ENCODE measurements around the gene PAFAH1B2. TPM values are rescaled to one million over a fixed set of nuclear protein-coding genes. Genes with fewer than 3 reads are reported as not detected.
A peak's percentile ranks its signal among the peaks of the same experiment; 100 is the strongest.

The PAFAH1B2 gene
- total RNA-seq, 1 donor from 2014 or later = 203 TPM

DNA sequence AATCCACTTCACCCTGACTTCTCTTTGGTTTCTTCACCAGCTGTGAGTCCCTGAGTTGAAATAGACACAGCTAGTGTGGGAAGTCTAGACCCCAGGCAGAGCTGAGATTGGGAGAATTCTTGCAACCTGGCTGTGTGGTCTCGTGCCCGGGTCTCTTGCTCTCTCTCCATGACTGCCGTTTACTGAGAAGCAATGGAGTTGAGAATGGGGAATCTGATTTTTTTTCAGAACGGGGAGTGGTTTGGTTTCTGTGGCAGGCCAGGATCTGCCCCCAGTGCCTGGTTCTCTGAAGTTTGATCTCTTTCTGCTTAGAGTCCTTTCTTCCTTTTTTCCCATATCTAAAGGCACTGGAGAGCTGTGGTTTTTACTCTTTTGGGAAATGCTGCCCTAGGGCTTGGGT is 35.9 kb downstream of the PAFAH1B2 start:
- peak overlapping the region; percentile 98 for H3K4me3 Mint-ChIP-seq

DNA sequence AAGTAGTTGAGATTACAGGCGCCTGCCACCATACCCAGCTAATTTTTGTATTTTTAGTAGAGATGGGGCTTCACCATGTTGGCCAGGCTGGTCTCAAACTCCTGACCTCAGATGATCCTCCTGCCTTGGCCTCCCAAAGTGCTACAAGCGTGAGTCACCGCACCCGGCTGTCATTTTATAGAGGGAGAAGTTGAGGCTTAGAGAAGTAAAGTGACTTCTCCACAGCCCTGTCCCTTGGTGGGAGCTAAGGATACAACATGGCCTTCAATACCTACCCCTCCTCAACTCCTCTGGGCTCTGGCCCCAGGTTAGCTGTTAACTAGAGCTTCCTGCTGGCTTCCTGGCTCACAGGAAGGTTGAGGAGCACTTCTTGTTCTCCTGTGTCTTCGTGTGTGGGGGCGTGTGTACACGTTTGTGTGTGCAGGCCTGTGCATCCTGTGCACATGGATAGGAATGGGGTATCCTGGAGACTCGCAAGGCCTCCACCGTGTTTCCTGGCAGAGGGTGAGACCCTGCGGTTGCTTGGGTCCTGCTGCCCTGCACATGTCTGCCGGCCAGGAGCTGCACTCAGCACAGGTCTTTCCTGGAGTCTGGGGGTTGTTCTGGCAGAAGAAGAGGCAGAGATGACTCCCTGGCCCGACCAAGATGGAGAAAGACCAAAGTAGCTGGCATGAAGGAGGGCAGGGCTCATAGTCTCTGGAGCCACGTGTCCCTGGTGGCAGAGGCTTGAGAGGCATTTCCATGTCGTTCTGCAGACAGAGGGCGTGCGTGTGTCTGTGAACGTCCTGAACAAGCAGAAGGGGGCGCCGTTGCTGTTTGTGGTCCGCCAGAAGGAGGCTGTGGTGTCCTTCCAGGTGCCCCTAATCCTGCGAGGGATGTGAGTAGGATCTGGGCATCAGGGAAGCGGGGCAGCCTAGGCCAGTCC is 36.8 kb downstream of the PAFAH1B2 start:
- Histone ChIP-seq H3K4me2 (no peak overlapping the region), H3K79me2 (ENCODE audit: low read depth) (peaks cover 4% of the 10 kb centered on the region), H3K4me3 (no peak overlapping the region), H3K4me1 (peaks cover 11% of the 10 kb centered on the region), H3F3A (ENCODE audit: low read depth) (peaks cover 23% of the 10 kb centered on the region), H2AFZ (replicated peaks) (no peak overlapping the region), H4K20me1 (ENCODE audit: low read depth) (no peaks in the 10 kb centered on the region), H3K36me3 (no peaks in the 10 kb centered on the region), H3K9ac (no peak overlapping the region), H3K9me3 (ENCODE audit: low read depth) (no peaks in the 10 kb centered on the region), H3K27me3 (no peaks in the 10 kb centered on the region), H3K27ac (no peak overlapping the region)
- H3K4me1 Mint-ChIP-seq = peaks cover 23% of the 10 kb centered on the region
- no peaks in the 10 kb centered on the region for H3K9me3 Mint-ChIP-seq
- H3K36me3 Mint-ChIP-seq = peaks cover 2% of the 10 kb centered on the region
- DNase-seq (ENCODE audit: low spot score) = peak; percentile 90
- TF ChIP-seq, protein P1, sequence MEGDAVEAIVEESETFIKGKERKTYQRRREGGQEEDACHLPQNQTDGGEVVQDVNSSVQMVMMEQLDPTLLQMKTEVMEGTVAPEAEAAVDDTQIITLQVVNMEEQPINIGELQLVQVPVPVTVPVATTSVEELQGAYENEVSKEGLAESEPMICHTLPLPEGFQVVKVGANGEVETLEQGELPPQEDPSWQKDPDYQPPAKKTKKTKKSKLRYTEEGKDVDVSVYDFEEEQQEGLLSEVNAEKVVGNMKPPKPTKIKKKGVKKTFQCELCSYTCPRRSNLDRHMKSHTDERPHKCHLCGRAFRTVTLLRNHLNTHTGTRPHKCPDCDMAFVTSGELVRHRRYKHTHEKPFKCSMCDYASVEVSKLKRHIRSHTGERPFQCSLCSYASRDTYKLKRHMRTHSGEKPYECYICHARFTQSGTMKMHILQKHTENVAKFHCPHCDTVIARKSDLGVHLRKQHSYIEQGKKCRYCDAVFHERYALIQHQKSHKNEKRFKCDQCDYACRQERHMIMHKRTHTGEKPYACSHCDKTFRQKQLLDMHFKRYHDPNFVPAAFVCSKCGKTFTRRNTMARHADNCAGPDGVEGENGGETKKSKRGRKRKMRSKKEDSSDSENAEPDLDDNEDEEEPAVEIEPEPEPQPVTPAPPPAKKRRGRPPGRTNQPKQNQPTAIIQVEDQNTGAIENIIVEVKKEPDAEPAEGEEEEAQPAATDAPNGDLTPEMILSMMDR (IDR thresholded peaks at IDR 0.05) = peak; percentile 74
- no peak for TF ChIP-seq EZH2 (IDR thresholded peaks at IDR 0.05)
- H3K4me3 Mint-ChIP-seq = peak overlapping the region; percentile 98
- H3K27me3 Mint-ChIP-seq (ENCODE audit: insufficient read depth, low read depth) = no peaks in the 10 kb centered on the region
- peak overlapping the region; percentile 60 for H3K27ac Mint-ChIP-seq

More for the DNA sequence above, 35.9 kb downstream of the PAFAH1B2 start:
- Histone ChIP-seq H3F3A (ENCODE audit: low read depth) (peaks cover 26% of the 10 kb centered on the region), H3K4me1 (peaks cover 11% of the 10 kb centered on the region), H3K27me3 (no peaks in the 10 kb centered on the region), H3K4me3 (peak overlapping the region; percentile 80), H4K20me1 (ENCODE audit: low read depth) (no peaks in the 10 kb centered on the region), H3K79me2 (ENCODE audit: low read depth) (peaks cover 4% of the 10 kb centered on the region), H3K9me3 (ENCODE audit: low read depth) (no peaks in the 10 kb centered on the region), H3K27ac (no peak overlapping the region), H3K4me2 (peak overlapping the region; percentile 86), H3K36me3 (no peaks in the 10 kb centered on the region), H2AFZ (replicated peaks) (no peak overlapping the region), H3K9ac (no peak overlapping the region)
- no peak for DNase-seq (ENCODE audit: low spot score)
- Mint-ChIP-seq H3K36me3 (peaks cover 2% of the 10 kb centered on the region), H3K27ac (no peak overlapping the region), H3K27me3 (ENCODE audit: insufficient read depth, low read depth) (peaks cover 5% of the 10 kb centered on the region), H3K4me1 (peaks cover 26% of the 10 kb centered on the region), H3K9me3 (no peaks in the 10 kb centered on the region)
- TF ChIP-seq, protein P1 (IDR thresholded peaks at IDR 0.05) = no peak
- no peak for TF ChIP-seq EZH2phosphoT487 (IDR thresholded peaks at IDR 0.05)
- TF ChIP-seq EZH2 (IDR thresholded peaks at IDR 0.05) = no peak

GRCh38 chr11:117181586-117182550 is 37.8 kb downstream of the PAFAH1B2 start:
- Mint-ChIP-seq H3K27ac (no peak overlapping the region), H3K36me3 (peaks cover 2% of the 10 kb centered on the region), H3K9me3 (no peaks in the 10 kb centered on the region), H3K27me3 (ENCODE audit: insufficient read depth, low read depth) (peaks cover 2% of the 10 kb centered on the region), H3K4me1 (peaks cover 23% of the 10 kb centered on the region), H3K4me3 (no peak overlapping the region)
- Histone ChIP-seq H3K4me3 (no peak overlapping the region), H3K27me3 (no peaks in the 10 kb centered on the region), H3K27ac (no peak overlapping the region), H3K79me2 (ENCODE audit: low read depth) (peaks cover 4% of the 10 kb centered on the region), H3K36me3 (no peaks in the 10 kb centered on the region), H3K4me1 (peaks cover 11% of the 10 kb centered on the region), H3K9ac (no peak overlapping the region), H3F3A (ENCODE audit: low read depth) (peaks cover 23% of the 10 kb centered on the region), H2AFZ (replicated peaks) (no peak overlapping the region), H3K4me2 (no peak overlapping the region), H4K20me1 (ENCODE audit: low read depth) (no peaks in the 10 kb centered on the region), H3K9me3 (ENCODE audit: low read depth) (no peaks in the 10 kb centered on the region)
- DNase-seq (ENCODE audit: low spot score) = no peak
- no peak for TF ChIP-seq EZH2phosphoT487 (IDR thresholded peaks at IDR 0.05)
- TF ChIP-seq, protein P1 (IDR thresholded peaks at IDR 0.05) = no peak
- no peak for TF ChIP-seq EZH2 (IDR thresholded peaks at IDR 0.05)
